Activated CD8-positive, alpha-beta T cell treated with anti-CD3 and anti-CD28 coated beads for 36 hours (primary cell): ENCODE data around the gene ATG101. TPM values are rescaled to one million over a fixed set of nuclear protein-coding genes. Genes with fewer than 3 reads are reported as not detected.

Experiments used
- ATAC-seq: fragments of 200-7000 bp; cut with Tn5 transposase; one replicate; pipeline ENCODE4 v1.10.0; 2021; ENCODE audit warnings: mild to moderate bottlenecking, moderate library complexity
- CTCF ChIA-PET: fragments of 350-600 bp; sonication (Branson Sonifier 250); formaldehyde crosslinking; loops from one replicate; lab custom pipeline; 2021; ENCODE audit warnings: antibody characterized with exemption; lab: Charles Lee
- POLR2A ChIA-PET: fragments of 350-600 bp; sonication (Branson Sonifier 250); formaldehyde crosslinking; loops from one replicate; lab custom pipeline; 2021; ENCODE audit warnings: antibody characterized with exemption; lab: Charles Lee
- DNase-seq: peaks from one replicate; pipeline ENCODE4 v3.0.0-alpha.2; 2020
- H3K27ac Mint-ChIP-seq: one replicate; pipeline ENCODE4 v1.8.0; 2021; ENCODE audit warnings: mild to moderate bottlenecking, mixed read lengths
- H3K27me3 Mint-ChIP-seq: one replicate; pipeline ENCODE4 v1.8.0; 2021; ENCODE audit warnings: mixed read lengths
- H3K36me3 Mint-ChIP-seq: one replicate; pipeline ENCODE4 v1.8.0; 2021; ENCODE audit warnings: low read depth, mixed read lengths
- H3K4me1 Mint-ChIP-seq: one replicate; pipeline ENCODE4 v1.8.0; 2021; ENCODE audit warnings: low read depth, mixed read lengths
- H3K4me3 Mint-ChIP-seq: one replicate; pipeline ENCODE4 v1.8.0; 2021; ENCODE audit warnings: mild to moderate bottlenecking, moderate library complexity, mixed read lengths
- H3K9me3 Mint-ChIP-seq: one replicate; pipeline ENCODE4 v1.8.0; 2021; ENCODE audit warnings: mixed read lengths
- intact Hi-C: fragments of 100-400 bp; cut with micrococcal nuclease; formaldehyde crosslinking; loops from one replicate; pipeline ENCODE4 v1.10.0; 2022
- total RNA-seq, 2 experiments: library from RNA; stranded (reverse); gene quantifications; one replicate each; pipeline ENCODE4 v1.2.3, GENCODE V29; 2021
- TF ChIP-seq, protein P1 (sequence below): fragments of 200-600 bp; IDR thresholded peaks from one replicate; pipeline ENCODE4 v1.8.0; 2022; ENCODE audit warnings: antibody characterized with exemption, mild to moderate bottlenecking

The ATG101 gene
- total RNA-seq, 2 experiments from 2014 or later = 25.6 to 28.4 TPM

DNA sequence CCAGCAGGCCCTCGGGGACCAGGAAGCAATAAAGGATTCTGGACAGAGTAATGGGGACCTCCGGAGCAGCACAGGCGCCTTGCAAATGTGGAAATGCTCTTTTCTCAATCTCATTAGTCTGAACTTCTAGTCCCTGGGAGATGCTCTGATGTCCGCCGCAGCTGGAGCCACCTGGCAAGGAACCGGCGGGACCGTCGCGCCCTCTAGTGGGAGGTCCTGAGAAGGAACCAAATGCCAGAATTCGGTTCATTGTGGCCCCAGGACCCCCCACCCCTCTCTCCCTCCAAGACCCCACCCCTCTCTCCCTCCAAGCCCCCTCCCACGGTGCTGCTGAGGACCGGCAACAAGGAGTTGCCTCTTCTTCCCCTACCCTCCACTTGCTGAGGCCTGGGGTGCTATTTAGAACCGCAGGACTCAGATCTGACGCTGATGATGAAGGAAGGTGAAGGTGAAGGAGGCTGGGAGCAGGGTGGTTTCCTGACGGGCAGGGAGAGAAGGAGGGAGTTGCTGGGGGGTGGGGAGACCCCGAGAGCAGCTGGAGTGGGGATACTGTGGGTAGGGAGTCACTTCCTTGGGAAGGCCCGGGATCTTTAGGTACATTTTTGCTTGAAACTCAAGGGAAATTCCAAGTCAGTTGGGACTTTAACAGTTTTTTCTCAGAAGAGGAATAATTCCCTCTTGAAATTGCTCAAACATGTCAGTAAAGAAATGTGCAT lies 52.2 kb downstream of the ATG101 start:
- ATAC-seq (no peak), DNase-seq (peak; percentile 78)
- Mint-ChIP-seq H3K36me3 (no peaks in the 10 kb centered on the region), H3K4me1 (peaks cover 17% of the 10 kb centered on the region), H3K27me3 (peaks cover 29% of the 10 kb centered on the region), H3K4me3 (no peak overlapping the region), H3K27ac (no peak overlapping the region), H3K9me3 (no peaks in the 10 kb centered on the region)
- ChIA-PET POLR2A (interaction anchor here (1.0 kb wide), 1 partner anchor 99 kb away, joined by 3 read pairs; no protein-coding TSS in a partner anchor), CTCF (interaction anchor here (0.6 to 10.9 kb wide), 25 partner anchors 11 to 756 kb away, joined by 3 to 313 read pairs (median 4); no protein-coding TSS in a partner anchor)
- intact Hi-C loops = loop anchor here (5.0 kb wide), 1 partner anchor 95 kb away; no protein-coding TSS in a partner anchor
- TF ChIP-seq, protein P1, sequence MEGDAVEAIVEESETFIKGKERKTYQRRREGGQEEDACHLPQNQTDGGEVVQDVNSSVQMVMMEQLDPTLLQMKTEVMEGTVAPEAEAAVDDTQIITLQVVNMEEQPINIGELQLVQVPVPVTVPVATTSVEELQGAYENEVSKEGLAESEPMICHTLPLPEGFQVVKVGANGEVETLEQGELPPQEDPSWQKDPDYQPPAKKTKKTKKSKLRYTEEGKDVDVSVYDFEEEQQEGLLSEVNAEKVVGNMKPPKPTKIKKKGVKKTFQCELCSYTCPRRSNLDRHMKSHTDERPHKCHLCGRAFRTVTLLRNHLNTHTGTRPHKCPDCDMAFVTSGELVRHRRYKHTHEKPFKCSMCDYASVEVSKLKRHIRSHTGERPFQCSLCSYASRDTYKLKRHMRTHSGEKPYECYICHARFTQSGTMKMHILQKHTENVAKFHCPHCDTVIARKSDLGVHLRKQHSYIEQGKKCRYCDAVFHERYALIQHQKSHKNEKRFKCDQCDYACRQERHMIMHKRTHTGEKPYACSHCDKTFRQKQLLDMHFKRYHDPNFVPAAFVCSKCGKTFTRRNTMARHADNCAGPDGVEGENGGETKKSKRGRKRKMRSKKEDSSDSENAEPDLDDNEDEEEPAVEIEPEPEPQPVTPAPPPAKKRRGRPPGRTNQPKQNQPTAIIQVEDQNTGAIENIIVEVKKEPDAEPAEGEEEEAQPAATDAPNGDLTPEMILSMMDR = peak; percentile 92

DNA sequence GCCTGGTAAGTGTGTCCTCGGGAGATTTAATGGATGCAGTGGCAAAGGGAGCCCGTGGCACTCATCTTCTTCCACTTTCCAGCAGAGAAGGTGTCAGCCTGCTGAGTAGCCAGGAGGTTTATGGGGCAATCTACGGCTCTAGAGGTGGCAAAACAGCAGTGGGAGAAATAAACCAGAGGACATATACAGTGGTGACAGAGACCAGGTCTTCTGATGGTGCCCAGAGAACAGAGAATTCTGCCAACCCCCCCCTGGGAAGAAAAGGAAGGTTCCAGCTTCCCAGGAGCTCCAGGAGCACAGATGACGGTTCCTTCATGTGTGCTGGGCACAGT lies 52.7 kb downstream of the ATG101 start:
- CTCF ChIA-PET = interaction anchor here (0.8 to 10.9 kb wide), 6 partner anchors 16 to 756 kb away, joined by 3 to 313 read pairs (median 4); no protein-coding TSS in a partner anchor
- DNase-seq (no peak), ATAC-seq (no peak)
- Mint-ChIP-seq H3K4me3 (no peak overlapping the region), H3K4me1 (peaks cover 15% of the 10 kb centered on the region), H3K9me3 (no peaks in the 10 kb centered on the region), H3K36me3 (no peaks in the 10 kb centered on the region), H3K27ac (no peak overlapping the region), H3K27me3 (peaks cover 32% of the 10 kb centered on the region)
- TF ChIP-seq, protein P1 = no peak
- POLR2A ChIA-PET = no interaction called here
- intact Hi-C loops = loop anchor here (5.0 kb wide), 1 partner anchor 95 kb away; no protein-coding TSS in a partner anchor

DNA sequence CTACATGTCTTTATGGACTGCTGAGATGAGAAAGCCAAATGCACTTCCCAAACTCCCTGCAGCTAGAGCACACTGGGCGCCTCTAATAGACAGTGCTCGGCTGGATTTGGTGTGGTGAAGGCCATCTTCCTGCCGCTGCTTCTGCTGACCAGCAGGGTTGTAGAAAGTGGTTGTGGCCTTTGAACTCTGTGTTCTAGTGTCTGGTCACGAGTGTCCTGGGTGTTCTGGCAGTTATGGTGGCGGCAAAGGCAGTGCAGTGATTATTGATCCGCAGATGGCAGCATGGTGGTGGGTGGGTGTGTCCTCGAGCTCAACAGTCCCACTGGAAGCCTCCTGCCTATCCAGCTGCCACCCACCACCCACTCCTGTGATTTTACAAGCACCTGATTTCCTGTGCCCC lies 53.1 kb downstream of the ATG101 start:
- no peak for ATAC-seq
- intact Hi-C loops = loop anchor here (5.0 kb wide), 1 partner anchor 96 kb away; no protein-coding TSS in a partner anchor
- peaks cover 32% of the 10 kb centered on the region for H3K27me3 Mint-ChIP-seq
- no peak overlapping the region for H3K27ac Mint-ChIP-seq
- H3K9me3 Mint-ChIP-seq = no peaks in the 10 kb centered on the region
- ChIA-PET CTCF (interaction anchor here (0.8 to 10.9 kb wide), 6 partner anchors 10 to 755 kb away, joined by 3 to 313 read pairs (median 4); no protein-coding TSS in a partner anchor), POLR2A (no interaction called here)
- no peaks in the 10 kb centered on the region for H3K36me3 Mint-ChIP-seq
- TF ChIP-seq, protein P1 = no peak
- DNase-seq = no peak
- H3K4me1 Mint-ChIP-seq = peaks cover 15% of the 10 kb centered on the region
- no peak overlapping the region for H3K4me3 Mint-ChIP-seq

DNA sequence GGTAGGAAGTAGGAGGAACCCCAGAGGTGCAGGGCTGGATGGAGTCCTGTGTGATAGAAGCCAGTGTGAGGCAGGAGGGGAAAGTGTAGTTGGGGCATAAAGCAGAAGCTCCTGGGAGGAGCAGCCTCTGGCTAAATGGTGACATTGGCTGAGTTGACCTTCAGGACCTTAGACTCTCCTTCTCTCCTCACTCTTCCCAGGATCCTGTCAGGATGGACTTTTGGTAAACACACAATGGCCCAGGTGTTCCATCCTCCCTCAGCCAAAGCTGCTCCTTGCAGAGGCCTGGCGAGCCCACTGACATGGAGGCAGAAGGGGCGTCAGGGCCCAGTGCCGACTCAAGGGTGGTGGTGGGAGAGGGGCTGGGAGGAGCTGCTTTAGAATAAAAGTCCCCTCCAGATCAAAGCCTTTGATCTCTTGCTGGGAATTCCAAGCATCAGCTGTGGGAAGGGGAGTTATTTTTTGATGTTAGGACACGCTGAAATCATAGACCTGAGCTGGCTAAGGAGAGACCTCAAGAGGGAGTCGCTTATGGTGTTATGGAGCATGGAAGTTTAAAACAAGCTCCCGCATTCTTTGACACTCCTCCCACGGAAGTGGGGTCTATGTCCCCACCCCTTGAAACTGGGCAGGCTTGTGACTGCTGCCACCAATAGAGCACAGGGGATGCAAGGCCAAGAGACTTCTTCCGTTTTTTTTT lies 53.9 kb downstream of the ATG101 start:
- POLR2A ChIA-PET = no interaction called here

More for the DNA sequence above, 53.9 kb downstream of the ATG101 start:
- Mint-ChIP-seq H3K27me3 (peaks cover 32% of the 10 kb centered on the region), H3K36me3 (no peaks in the 10 kb centered on the region), H3K27ac (no peak overlapping the region), H3K4me1 (peaks cover 12% of the 10 kb centered on the region), H3K4me3 (no peak overlapping the region), H3K9me3 (no peaks in the 10 kb centered on the region)
- TF ChIP-seq, protein P1 = no peak
- intact Hi-C loops = loop anchor here (5.0 kb wide), 1 partner anchor 96 kb away; no protein-coding TSS in a partner anchor
- ATAC-seq (no peak), DNase-seq (no peak)
- CTCF ChIA-PET = interaction anchor here (0.6 to 10.9 kb wide), 7 partner anchors 10 to 156 kb away, joined by 3 to 313 read pairs (median 4); no protein-coding TSS in a partner anchor
